Fibroblast of lung (primary cell): ENCODE data around the gene PDE6A. TPM values are rescaled to one million over a fixed set of nuclear protein-coding genes. Genes with fewer than 3 reads are reported as not detected.

Experiments used
- DNase-seq, 2 donors: peaks; one replicate each; pipeline versions ENCODE4 v3.0.0 to v3.0.0-alpha.2; 2010; ENCODE audit warnings: low read depth in 2 of 2
- H2AFZ ChIP-seq: 2 replicates; pipeline ENCODE4 v1.5.1; 2012; ENCODE audit warnings: low read length, control low read depth, inconsistent platforms
- H3K27ac ChIP-seq: 2 replicates; pipeline ENCODE4 v1.5.1; 2011; ENCODE audit warnings: low read length, control low read depth; ENCODE audit not compliant: insufficient read depth
- H3K27me3 ChIP-seq: 2 replicates; pipeline ENCODE4 v1.5.1; 2011; ENCODE audit warnings: mild to moderate bottlenecking, low read length; ENCODE audit not compliant: control insufficient read depth, insufficient read depth
- H3K36me3 ChIP-seq: 2 replicates; pipeline ENCODE4 v1.5.1; 2011; ENCODE audit warnings: low read length; ENCODE audit not compliant: control insufficient read depth, insufficient read depth
- H3K4me1 ChIP-seq: 2 replicates; pipeline ENCODE4 v1.5.1; 2011; ENCODE audit warnings: low read length; ENCODE audit not compliant: control insufficient read depth, insufficient read depth; ENCODE audit errors: extremely low read depth
- H3K4me2 ChIP-seq: 2 replicates; pipeline ENCODE4 v1.5.1; 2011; ENCODE audit warnings: low read length, control low read depth; ENCODE audit not compliant: insufficient read depth; ENCODE audit errors: extremely low read depth
- H3K4me3 ChIP-seq, 4 experiments: fragments of 200-600 bp in 1 of 4; sonication (generic) in 1 of 4; replicated peaks in 1 of 4; 2 replicates each; pipeline ENCODE4 v1.5.1; 2011 to 2016; ENCODE audit warnings: low read length in 4 of 4, low read depth in 3 of 4, mild to moderate bottlenecking in 3 of 4, control low read depth in 2 of 4, inconsistent platforms in 1 of 4, mixed read lengths in 1 of 4; ENCODE audit not compliant: insufficient read depth in 1 of 4; ENCODE audit errors: control extremely low read depth in 1 of 4
- H3K79me2 ChIP-seq: 2 replicates; pipeline ENCODE4 v1.5.1; 2012; ENCODE audit warnings: mild to moderate bottlenecking, low read length, inconsistent platforms; ENCODE audit not compliant: control insufficient read depth, insufficient read depth
- H3K9ac ChIP-seq: 2 replicates; pipeline ENCODE4 v1.5.1; 2011; ENCODE audit warnings: mild to moderate bottlenecking, low read length, control low read depth; ENCODE audit not compliant: insufficient read depth
- H3K9me3 ChIP-seq: 2 replicates; pipeline ENCODE4 v1.5.1; 2012; ENCODE audit warnings: low read depth, low read length; ENCODE audit not compliant: control insufficient read depth, insufficient read depth
- H4K20me1 ChIP-seq: 2 replicates; pipeline ENCODE4 v1.5.1; 2011; ENCODE audit warnings: low read length; ENCODE audit not compliant: control insufficient read depth, insufficient read depth; ENCODE audit errors: extremely low read depth
- EZH2 ChIP-seq: IDR thresholded peaks from 2 replicates; pipeline ENCODE4 v1.5.1; 2012; ENCODE audit warnings: low read length, control low read depth, mild to moderate bottlenecking; ENCODE audit errors: missing control alignments
- polyA plus RNA-seq, 2 donors: library from polyadenylated mRNA; depleted of rRNA in 1 of 2; stranded (reverse) in 1 of 2; unstranded in 1 of 2; fragments of >200 nt; gene quantifications; 2 replicates each; pipeline ENCODE4 v1.2.1, GENCODE V29; 2011 to 2012; ENCODE audit warnings: missing spikeins in 1 of 2
- total RNA-seq: library from RNA; depleted of rRNA; stranded (reverse); fragments of >200 nt; gene quantifications from 2 replicates; pipeline ENCODE4 v1.2.1, GENCODE V29; 2014
- TF ChIP-seq, protein P1 (sequence below), 2 donors: IDR thresholded peaks in 1 of 2; conservative IDR thresholded peaks in 1 of 2; 1 replicate in 1 of 2; 2 replicates in 1 of 2; pipeline ENCODE4 v1.5.1; 2011 to 2012; ENCODE audit warnings: low read length in 2 of 2, control low read depth in 1 of 2, inconsistent platforms in 1 of 2, low read depth in 1 of 2, mild to moderate bottlenecking in 1 of 2

PDE6A gene
- total and polyA plus RNA-seq, 2 donors (not counting 1 experiment from before 2014, with no cell fraction given) = under 0.01 TPM; not detected in 1

DNA sequence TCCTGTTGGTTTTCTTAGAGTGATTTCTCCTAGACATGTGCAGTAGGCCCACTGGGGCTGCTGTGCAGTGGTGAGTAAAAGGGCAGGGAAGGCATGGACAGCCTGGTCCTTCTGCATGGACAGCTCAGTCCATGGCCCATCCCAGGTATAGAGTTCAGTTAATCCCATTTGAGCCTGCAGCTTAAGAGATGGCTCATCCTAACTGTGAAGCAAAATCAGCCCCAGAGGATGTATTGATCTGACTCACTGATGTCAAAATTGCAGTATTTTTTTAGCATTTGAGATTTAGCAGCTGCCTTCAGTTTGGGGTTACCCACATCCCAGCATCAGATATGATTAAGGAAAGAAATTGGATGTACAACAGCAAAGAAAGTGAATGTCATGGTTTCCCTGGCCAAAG lies 93.4 kb downstream of the PDE6A start:
- H2AFZ ChIP-seq = no peak overlapping the region
- H4K20me1 ChIP-seq = no peaks in the 10 kb centered on the region
- no peak for DNase-seq
- H3K79me2 ChIP-seq = no peaks in the 10 kb centered on the region
- TF ChIP-seq, protein P1, sequence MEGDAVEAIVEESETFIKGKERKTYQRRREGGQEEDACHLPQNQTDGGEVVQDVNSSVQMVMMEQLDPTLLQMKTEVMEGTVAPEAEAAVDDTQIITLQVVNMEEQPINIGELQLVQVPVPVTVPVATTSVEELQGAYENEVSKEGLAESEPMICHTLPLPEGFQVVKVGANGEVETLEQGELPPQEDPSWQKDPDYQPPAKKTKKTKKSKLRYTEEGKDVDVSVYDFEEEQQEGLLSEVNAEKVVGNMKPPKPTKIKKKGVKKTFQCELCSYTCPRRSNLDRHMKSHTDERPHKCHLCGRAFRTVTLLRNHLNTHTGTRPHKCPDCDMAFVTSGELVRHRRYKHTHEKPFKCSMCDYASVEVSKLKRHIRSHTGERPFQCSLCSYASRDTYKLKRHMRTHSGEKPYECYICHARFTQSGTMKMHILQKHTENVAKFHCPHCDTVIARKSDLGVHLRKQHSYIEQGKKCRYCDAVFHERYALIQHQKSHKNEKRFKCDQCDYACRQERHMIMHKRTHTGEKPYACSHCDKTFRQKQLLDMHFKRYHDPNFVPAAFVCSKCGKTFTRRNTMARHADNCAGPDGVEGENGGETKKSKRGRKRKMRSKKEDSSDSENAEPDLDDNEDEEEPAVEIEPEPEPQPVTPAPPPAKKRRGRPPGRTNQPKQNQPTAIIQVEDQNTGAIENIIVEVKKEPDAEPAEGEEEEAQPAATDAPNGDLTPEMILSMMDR (conservative IDR thresholded peaks at IDR 0.05 in 1 of 2, IDR thresholded peaks at IDR 0.05 in 1 of 2; ENCODE audit: low read depth in 1 of 2, low read length in 2 of 2) = no peak
- TF ChIP-seq EZH2 = no peak
- H3K4me1 ChIP-seq = no peaks in the 10 kb centered on the region
- H3K4me3 ChIP-seq = no peak overlapping the region
- H3K27me3 ChIP-seq = no peaks in the 10 kb centered on the region
- H3K36me3 ChIP-seq = no peaks in the 10 kb centered on the region
- H3K27ac ChIP-seq = no peak overlapping the region
- H3K9ac ChIP-seq = no peak overlapping the region
- no peak overlapping the region for H3K4me2 ChIP-seq
- no peaks in the 10 kb centered on the region for H3K9me3 ChIP-seq

DNA sequence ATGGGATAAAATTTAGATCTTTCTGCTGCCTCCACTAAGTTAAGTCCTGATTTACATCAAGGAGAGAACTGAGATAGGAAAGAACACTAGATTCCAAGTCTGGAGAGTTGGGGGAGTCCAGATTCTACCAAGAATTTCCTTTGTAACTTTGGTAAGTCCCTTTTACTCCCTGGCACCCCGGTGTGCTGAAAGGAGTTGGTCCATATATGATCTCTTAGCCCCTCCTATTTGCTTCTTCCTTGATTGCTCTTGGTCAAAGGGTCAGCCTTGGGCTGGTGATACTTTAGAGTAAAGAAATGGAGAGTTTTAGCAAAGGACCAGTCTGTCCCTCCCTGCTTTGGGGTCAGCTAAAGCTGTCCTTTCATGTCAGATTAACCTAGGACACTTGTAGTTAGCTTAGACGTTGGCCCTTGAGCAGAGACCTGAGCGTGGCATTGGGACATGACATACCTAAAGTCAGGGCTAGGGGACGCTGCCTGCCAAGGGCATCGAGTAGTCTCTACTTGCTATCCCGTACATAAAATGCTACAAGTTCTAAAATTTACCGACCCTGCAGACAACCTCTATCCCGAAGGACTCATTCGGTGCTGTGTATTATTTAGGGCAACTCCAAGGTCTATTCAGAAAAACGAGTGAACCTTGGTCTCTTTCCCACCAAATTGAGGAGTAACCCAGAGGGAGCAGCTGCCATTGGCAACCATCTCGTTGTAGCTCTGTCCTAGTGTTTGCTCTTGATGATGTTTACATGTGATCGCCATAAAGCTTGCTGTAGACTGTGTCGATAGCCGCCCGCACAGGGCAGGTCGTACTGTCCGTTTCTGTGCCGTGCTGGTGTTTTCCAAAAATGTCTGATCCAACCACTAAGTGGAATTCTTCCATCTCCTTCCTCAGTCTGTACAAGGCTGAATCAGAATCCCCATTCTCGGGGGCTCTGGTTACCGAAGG lies 94.4 kb downstream of the PDE6A start:
- H3K9ac ChIP-seq = no peak overlapping the region
- no peak overlapping the region for H3K4me3 ChIP-seq
- TF ChIP-seq EZH2 = no peak
- TF ChIP-seq, protein P1 (conservative IDR thresholded peaks at IDR 0.05 in 1 of 2, IDR thresholded peaks at IDR 0.05 in 1 of 2; ENCODE audit: low read depth in 1 of 2, low read length in 2 of 2) = no peak
- H3K27me3 ChIP-seq = no peaks in the 10 kb centered on the region
- no peak overlapping the region for H2AFZ ChIP-seq
- H3K36me3 ChIP-seq = no peaks in the 10 kb centered on the region
- H3K4me2 ChIP-seq = no peak overlapping the region
- no peaks in the 10 kb centered on the region for H3K9me3 ChIP-seq
- H3K4me1 ChIP-seq = no peaks in the 10 kb centered on the region
- DNase-seq = no peak
- no peak overlapping the region for H3K27ac ChIP-seq
- H4K20me1 ChIP-seq = no peaks in the 10 kb centered on the region
- H3K79me2 ChIP-seq = no peaks in the 10 kb centered on the region

DNA sequence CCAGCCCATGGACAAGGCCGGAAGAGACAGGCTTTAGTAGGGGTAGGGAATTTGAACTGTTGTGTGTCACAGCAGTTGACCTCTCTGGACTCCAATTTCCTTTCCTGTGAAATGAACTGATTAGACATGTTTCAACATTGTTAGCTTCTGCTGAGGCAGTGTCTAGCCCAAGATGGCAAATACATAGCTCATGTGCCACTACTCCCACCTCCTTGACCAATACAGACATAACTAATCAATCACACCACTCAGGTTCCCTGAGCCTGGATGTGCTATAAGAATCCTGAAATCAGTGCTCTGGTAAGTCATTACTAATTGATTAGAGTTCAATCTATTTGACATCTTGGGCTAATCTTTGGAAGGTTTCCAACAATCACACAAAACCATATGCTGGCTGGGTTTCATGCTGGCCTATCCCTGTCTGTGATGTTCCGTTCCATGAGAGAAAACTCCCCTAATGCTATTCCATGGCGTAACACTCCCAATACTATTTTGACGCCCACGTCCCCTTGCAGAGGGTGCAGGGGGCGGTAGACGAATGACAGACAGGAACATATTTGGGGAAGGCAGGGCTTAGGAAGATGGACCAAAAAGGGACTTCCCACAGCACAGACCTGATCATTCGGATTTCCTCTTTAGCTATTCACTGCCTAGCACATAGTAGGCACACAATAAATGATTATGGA lies 95.2 kb downstream of the PDE6A start:
- no peak overlapping the region for H2AFZ ChIP-seq
- no peaks in the 10 kb centered on the region for H3K36me3 ChIP-seq
- no peak overlapping the region for H3K4me2 ChIP-seq
- H3K4me3 ChIP-seq = no peak overlapping the region
- no peak overlapping the region for H3K9ac ChIP-seq
- H4K20me1 ChIP-seq = no peaks in the 10 kb centered on the region
- H3K27ac ChIP-seq = no peak overlapping the region
- H3K9me3 ChIP-seq = no peaks in the 10 kb centered on the region
- H3K27me3 ChIP-seq = no peaks in the 10 kb centered on the region
- no peak for DNase-seq
- TF ChIP-seq EZH2 = no peak
- TF ChIP-seq, protein P1 (conservative IDR thresholded peaks at IDR 0.05 in 1 of 2, IDR thresholded peaks at IDR 0.05 in 1 of 2; ENCODE audit: low read depth in 1 of 2, low read length in 2 of 2) = no peak
- H3K4me1 ChIP-seq = no peaks in the 10 kb centered on the region
- H3K79me2 ChIP-seq = no peaks in the 10 kb centered on the region
